ENCODE data around the gene EAF2. TPM values are rescaled to one million over a fixed set of nuclear protein-coding genes. Genes with fewer than 3 reads are reported as not detected.

The EAF2 gene
- total RNA-seq, 1 donor from 2014 or later = 18.8 TPM

- H3K4me1 Mint-ChIP-seq (ENCODE audit: low read depth) = no peaks in the 10 kb centered on the region
- no peaks in the 10 kb centered on the region for H3K27me3 Mint-ChIP-seq (ENCODE audit: insufficient read depth)
- H3K27ac Mint-ChIP-seq = no peak overlapping the region
- no peak overlapping the region for H3K4me3 Mint-ChIP-seq
- H3K9me3 Mint-ChIP-seq = no peaks in the 10 kb centered on the region
- intact Hi-C loops (cut with micrococcal nuclease) = no loop called here
- H3K36me3 Mint-ChIP-seq (ENCODE audit: low read depth) = peaks cover 12% of the 10 kb centered on the region
- no peak for DNase-seq (ENCODE audit: low spot score)
Observed at GRCh38 chr3:121871430-121871829, 36.4 kb downstream of the EAF2 start.

GRCh38 chr3:121878411-121878810 lies 43.4 kb downstream of the EAF2 start:
- H3K4me1 Mint-ChIP-seq (ENCODE audit: low read depth) = no peaks in the 10 kb centered on the region
- no peak overlapping the region for H3K27ac Mint-ChIP-seq
- intact Hi-C loops (cut with micrococcal nuclease) = no loop called here
- H3K9me3 Mint-ChIP-seq = no peaks in the 10 kb centered on the region
- no peaks in the 10 kb centered on the region for H3K27me3 Mint-ChIP-seq (ENCODE audit: insufficient read depth)
- no peak for DNase-seq (ENCODE audit: low spot score)
- peaks cover 8% of the 10 kb centered on the region for H3K36me3 Mint-ChIP-seq (ENCODE audit: low read depth)
- H3K4me3 Mint-ChIP-seq = no peak overlapping the region

- H3K9me3 Mint-ChIP-seq = no peaks in the 10 kb centered on the region
- H3K4me1 Mint-ChIP-seq (ENCODE audit: low read depth) = no peaks in the 10 kb centered on the region
- DNase-seq (ENCODE audit: low spot score) = no peak
- H3K4me3 Mint-ChIP-seq = no peak overlapping the region
- no peaks in the 10 kb centered on the region for H3K27me3 Mint-ChIP-seq (ENCODE audit: insufficient read depth)
- intact Hi-C loops (cut with micrococcal nuclease) = loop anchor here (1.0 to 2.0 kb wide), 6 partner anchors 105 to 415 kb away; no protein-coding TSS in a partner anchor
- peaks cover 6% of the 10 kb centered on the region for H3K36me3 Mint-ChIP-seq (ENCODE audit: low read depth)
- H3K27ac Mint-ChIP-seq = no peak overlapping the region
Observed at GRCh38 chr3:121883507-121883906, 48.5 kb downstream of the EAF2 start.

GRCh38 chr3:121885386-121885785 lies 50.4 kb downstream of the EAF2 start:
- intact Hi-C loops (cut with micrococcal nuclease) = no loop called here
- H3K4me1 Mint-ChIP-seq (ENCODE audit: low read depth) = no peaks in the 10 kb centered on the region
- no peaks in the 10 kb centered on the region for H3K27me3 Mint-ChIP-seq (ENCODE audit: insufficient read depth)
- DNase-seq (ENCODE audit: low spot score) = no peak
- H3K27ac Mint-ChIP-seq = no peak overlapping the region
- peaks cover 4% of the 10 kb centered on the region for H3K36me3 Mint-ChIP-seq (ENCODE audit: low read depth)
- H3K9me3 Mint-ChIP-seq = no peaks in the 10 kb centered on the region
- H3K4me3 Mint-ChIP-seq = no peak overlapping the region

- Mint-ChIP-seq H3K4me3 (no peak within 1 kb of the TSS), H3K4me1 (ENCODE audit: low read depth) (no peaks in the 10 kb centered on the region), H3K27ac (no peak within 1 kb of the TSS), H3K36me3 (ENCODE audit: low read depth) (peaks cover 3% of the 10 kb centered on the region), H3K27me3 (ENCODE audit: insufficient read depth) (peaks cover 2% of the 10 kb centered on the region), H3K9me3 (no peaks in the 10 kb centered on the region)
- no peak for DNase-seq (ENCODE audit: low spot score)
- intact Hi-C loops (cut with micrococcal nuclease) = no loop called here
Observed at GRCh38 chr3:121894301-121894990, 59.4 kb downstream of the EAF2 start, which contains the start of gene SLC15A2. Gene SLC15A2, plus strand, starts transcription at chr3:121894401. Its CDS starts 76 bp downstream, at chr3:121894477.

- H3K4me1 Mint-ChIP-seq (ENCODE audit: low read depth) = no peaks in the 10 kb centered on the region
- peaks cover 2% of the 10 kb centered on the region for H3K27me3 Mint-ChIP-seq (ENCODE audit: insufficient read depth)
Observed at GRCh38 chr3:121895121-121895520, 60.1 kb downstream of the EAF2 start.

GRCh38 chr3:121895736-121896135 lies 60.7 kb downstream of the EAF2 start:
- H3K4me3 Mint-ChIP-seq = no peak overlapping the region
- peaks cover 2% of the 10 kb centered on the region for H3K27me3 Mint-ChIP-seq (ENCODE audit: insufficient read depth)
- peaks cover 5% of the 10 kb centered on the region for H3K36me3 Mint-ChIP-seq (ENCODE audit: low read depth)
- no peaks in the 10 kb centered on the region for H3K9me3 Mint-ChIP-seq
- no peak for DNase-seq (ENCODE audit: low spot score)
- H3K27ac Mint-ChIP-seq = no peak overlapping the region
- no peaks in the 10 kb centered on the region for H3K4me1 Mint-ChIP-seq (ENCODE audit: low read depth)
- intact Hi-C loops (cut with micrococcal nuclease) = no loop called here

More at GRCh38 chr3:121895121-121895520, 60.1 kb downstream of the EAF2 start:
- Mint-ChIP-seq H3K9me3 (no peaks in the 10 kb centered on the region), H3K4me3 (no peak overlapping the region), H3K36me3 (ENCODE audit: low read depth) (peaks cover 5% of the 10 kb centered on the region), H3K27ac (no peak overlapping the region)
- intact Hi-C loops (cut with micrococcal nuclease) = no loop called here
- no peak for DNase-seq (ENCODE audit: low spot score)

GRCh38 chr3:121896823-121897222 lies 61.8 kb downstream of the EAF2 start:
- no peak overlapping the region for H3K27ac Mint-ChIP-seq
- intact Hi-C loops (cut with micrococcal nuclease) = no loop called here
- no peaks in the 10 kb centered on the region for H3K4me1 Mint-ChIP-seq (ENCODE audit: low read depth)
- DNase-seq (ENCODE audit: low spot score) = no peak
- H3K27me3 Mint-ChIP-seq (ENCODE audit: insufficient read depth) = peaks cover 2% of the 10 kb centered on the region
- no peaks in the 10 kb centered on the region for H3K9me3 Mint-ChIP-seq
- H3K36me3 Mint-ChIP-seq (ENCODE audit: low read depth) = peaks cover 5% of the 10 kb centered on the region
- H3K4me3 Mint-ChIP-seq = no peak overlapping the region

- intact Hi-C loops (cut with micrococcal nuclease) = no loop called here
- Mint-ChIP-seq H3K4me3 (no peak overlapping the region), H3K9me3 (no peaks in the 10 kb centered on the region), H3K27me3 (ENCODE audit: insufficient read depth) (peaks cover 2% of the 10 kb centered on the region), H3K27ac (no peak overlapping the region), H3K4me1 (ENCODE audit: low read depth) (no peaks in the 10 kb centered on the region), H3K36me3 (ENCODE audit: low read depth) (peaks cover 6% of the 10 kb centered on the region)
- DNase-seq (ENCODE audit: low spot score) = no peak
Observed at GRCh38 chr3:121897296-121897695, 62.3 kb downstream of the EAF2 start.

GRCh38 chr3:121913305-121913990 lies 78.4 kb downstream of the EAF2 start:
- Mint-ChIP-seq H3K27ac (peak overlapping the region; percentile 11), H3K9me3 (peaks cover 2% of the 10 kb centered on the region), H3K36me3 (ENCODE audit: low read depth) (peaks cover 13% of the 10 kb centered on the region), H3K27me3 (ENCODE audit: insufficient read depth) (no peaks in the 10 kb centered on the region), H3K4me1 (ENCODE audit: low read depth) (peaks cover 15% of the 10 kb centered on the region), H3K4me3 (no peak overlapping the region)
- no peak for DNase-seq (ENCODE audit: low spot score)
- intact Hi-C loops (cut with micrococcal nuclease) = loop anchor here (1.0 to 5.0 kb wide), 2 partner anchors 84 to 191 kb away; no protein-coding TSS in a partner anchor

- H3K4me3 Mint-ChIP-seq = no peak overlapping the region
- no peaks in the 10 kb centered on the region for H3K27me3 Mint-ChIP-seq (ENCODE audit: insufficient read depth)
- H3K36me3 Mint-ChIP-seq (ENCODE audit: low read depth) = peaks cover 8% of the 10 kb centered on the region
- no peaks in the 10 kb centered on the region for H3K9me3 Mint-ChIP-seq
- no peak for DNase-seq (ENCODE audit: low spot score)
- intact Hi-C loops (cut with micrococcal nuclease) = loop anchor here (5.0 kb wide), 1 partner anchor 83 kb away; no protein-coding TSS in a partner anchor
- H3K27ac Mint-ChIP-seq = no peak overlapping the region
- H3K4me1 Mint-ChIP-seq (ENCODE audit: low read depth) = peaks cover 13% of the 10 kb centered on the region
Observed at GRCh38 chr3:121914081-121914998, 79.3 kb downstream of the EAF2 start.

GRCh38 chr3:121916189-121916588 lies 81.2 kb downstream of the EAF2 start:
- H3K27ac Mint-ChIP-seq = no peak overlapping the region
- peaks cover 3% of the 10 kb centered on the region for H3K36me3 Mint-ChIP-seq (ENCODE audit: low read depth)
- DNase-seq (ENCODE audit: low spot score) = no peak
- H3K27me3 Mint-ChIP-seq (ENCODE audit: insufficient read depth) = no peaks in the 10 kb centered on the region
- peaks cover 13% of the 10 kb centered on the region for H3K4me1 Mint-ChIP-seq (ENCODE audit: low read depth)
- intact Hi-C loops (cut with micrococcal nuclease) = no loop called here
- no peaks in the 10 kb centered on the region for H3K9me3 Mint-ChIP-seq
- H3K4me3 Mint-ChIP-seq = no peak overlapping the region
